Glutamatergic neuron (in vitro differentiated cells): ENCODE results near the gene PIK3CD. TPM values are rescaled to one million over a fixed set of nuclear protein-coding genes. Genes with fewer than 3 reads are reported as not detected.
"Not testable (repeated sequence)": the region's sequence is repeated elsewhere in the genome, so short reads cannot be mapped to it uniquely, and the experiment has no call there.

ENCODE experiments used
- DNase-seq: peaks from one replicate; pipeline ENCODE4 v3.0.0; 2022
- H3K27ac Mint-ChIP-seq: one replicate; pipeline ENCODE4 v1.8.0; 2020; ENCODE audit warnings: mild to moderate bottlenecking, mixed read lengths, inconsistent platforms; ENCODE audit not compliant: unreplicated experiment
- H3K27me3 Mint-ChIP-seq: one replicate; pipeline ENCODE4 v1.8.0; 2020; ENCODE audit warnings: mild to moderate bottlenecking, moderate library complexity, mixed read lengths, inconsistent platforms; ENCODE audit not compliant: unreplicated experiment
- H3K36me3 Mint-ChIP-seq: one replicate; pipeline ENCODE4 v1.8.0; 2020; ENCODE audit warnings: mild to moderate bottlenecking, mixed read lengths, inconsistent platforms; ENCODE audit not compliant: unreplicated experiment
- H3K4me1 Mint-ChIP-seq: one replicate; pipeline ENCODE4 v1.8.0; 2020; ENCODE audit warnings: mild to moderate bottlenecking, low read depth, mixed read lengths, inconsistent platforms; ENCODE audit not compliant: unreplicated experiment
- H3K4me3 Mint-ChIP-seq: one replicate; pipeline ENCODE4 v1.8.0; 2020; ENCODE audit warnings: mild to moderate bottlenecking, mixed read lengths, inconsistent platforms; ENCODE audit not compliant: unreplicated experiment
- H3K9me3 Mint-ChIP-seq: one replicate; pipeline ENCODE4 v1.8.0; 2020; ENCODE audit warnings: mild to moderate bottlenecking, moderate library complexity, mixed read lengths, inconsistent platforms; ENCODE audit not compliant: unreplicated experiment
- total RNA-seq: library from RNA; stranded (reverse); fragmentation: NEBNext Ultra II Directional; extraction: Animal tissue kit (Norgen Biotek cat#: 25700); gene quantifications from one replicate; pipeline ENCODE4 v1.2.1, GENCODE V29; 2021; ENCODE audit not compliant: unreplicated experiment
- TF ChIP-seq, protein P1 (sequence below): fragments of 200-600 bp; sonication (generic); IDR thresholded peaks from one replicate; pipeline ENCODE4 v1.5.0; 2021; ENCODE audit not compliant: partially characterized antibody, unreplicated experiment

The PIK3CD gene
- total RNA-seq, 1 donor from 2014 or later: 39.4 TPM

- no peaks in the 10 kb centered on the region for H3K4me1 Mint-ChIP-seq
- no peaks in the 10 kb centered on the region for H3K9me3 Mint-ChIP-seq
- H3K4me3 Mint-ChIP-seq: no peak overlapping the region
- H3K27ac Mint-ChIP-seq: no peak overlapping the region
- H3K36me3 Mint-ChIP-seq: no peaks in the 10 kb centered on the region
- TF ChIP-seq, protein P1, sequence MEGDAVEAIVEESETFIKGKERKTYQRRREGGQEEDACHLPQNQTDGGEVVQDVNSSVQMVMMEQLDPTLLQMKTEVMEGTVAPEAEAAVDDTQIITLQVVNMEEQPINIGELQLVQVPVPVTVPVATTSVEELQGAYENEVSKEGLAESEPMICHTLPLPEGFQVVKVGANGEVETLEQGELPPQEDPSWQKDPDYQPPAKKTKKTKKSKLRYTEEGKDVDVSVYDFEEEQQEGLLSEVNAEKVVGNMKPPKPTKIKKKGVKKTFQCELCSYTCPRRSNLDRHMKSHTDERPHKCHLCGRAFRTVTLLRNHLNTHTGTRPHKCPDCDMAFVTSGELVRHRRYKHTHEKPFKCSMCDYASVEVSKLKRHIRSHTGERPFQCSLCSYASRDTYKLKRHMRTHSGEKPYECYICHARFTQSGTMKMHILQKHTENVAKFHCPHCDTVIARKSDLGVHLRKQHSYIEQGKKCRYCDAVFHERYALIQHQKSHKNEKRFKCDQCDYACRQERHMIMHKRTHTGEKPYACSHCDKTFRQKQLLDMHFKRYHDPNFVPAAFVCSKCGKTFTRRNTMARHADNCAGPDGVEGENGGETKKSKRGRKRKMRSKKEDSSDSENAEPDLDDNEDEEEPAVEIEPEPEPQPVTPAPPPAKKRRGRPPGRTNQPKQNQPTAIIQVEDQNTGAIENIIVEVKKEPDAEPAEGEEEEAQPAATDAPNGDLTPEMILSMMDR: no peak
- no peak for DNase-seq
- no peaks in the 10 kb centered on the region for H3K27me3 Mint-ChIP-seq
These were observed 95.1 kb downstream of the PIK3CD start for GRCh38 chr1:9746651-9747050.

GRCh38 chr1:9748391-9748790 lies 96.9 kb downstream of the PIK3CD start:
- not testable (repeated sequence) for H3K27ac Mint-ChIP-seq, H3K27me3 Mint-ChIP-seq, DNase-seq, H3K9me3 Mint-ChIP-seq, H3K4me1 Mint-ChIP-seq, H3K36me3 Mint-ChIP-seq, H3K4me3 Mint-ChIP-seq

DNA sequence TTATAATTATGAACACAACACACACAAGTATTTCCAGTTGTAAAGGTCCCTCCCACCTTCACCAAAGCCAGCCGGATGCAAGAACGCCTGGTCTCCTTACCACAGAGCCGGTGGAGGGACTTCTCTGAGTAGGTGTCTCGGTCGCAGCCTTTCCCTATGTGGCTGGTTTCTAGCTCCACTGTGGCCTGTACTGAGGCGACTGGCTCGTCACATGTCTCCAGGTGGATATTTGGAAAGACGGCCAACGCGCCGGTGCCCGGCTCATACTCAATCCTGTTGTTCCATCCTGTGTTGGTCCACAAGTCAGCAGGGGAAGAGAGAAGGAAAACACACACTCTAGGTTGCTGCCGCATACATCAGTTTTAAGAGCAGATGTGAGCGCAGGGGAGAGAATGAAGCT lies 97.8 kb downstream of the PIK3CD start:
- Mint-ChIP-seq H3K27ac (no peak overlapping the region), H3K27me3 (no peaks in the 10 kb centered on the region), H3K4me1 (no peaks in the 10 kb centered on the region), H3K36me3 (no peaks in the 10 kb centered on the region), H3K4me3 (no peak overlapping the region), H3K9me3 (no peaks in the 10 kb centered on the region)
- TF ChIP-seq, protein P1: no peak
- no peak for DNase-seq

GRCh38 chr1:9751971-9752370 lies 100.4 kb downstream of the PIK3CD start:
- Mint-ChIP-seq H3K9me3 (no peaks in the 10 kb centered on the region), H3K36me3 (no peaks in the 10 kb centered on the region), H3K4me3 (no peak overlapping the region), H3K27ac (no peak overlapping the region), H3K27me3 (no peaks in the 10 kb centered on the region), H3K4me1 (peaks cover 6% of the 10 kb centered on the region)
- DNase-seq: no peak
- TF ChIP-seq, protein P1: no peak

DNA sequence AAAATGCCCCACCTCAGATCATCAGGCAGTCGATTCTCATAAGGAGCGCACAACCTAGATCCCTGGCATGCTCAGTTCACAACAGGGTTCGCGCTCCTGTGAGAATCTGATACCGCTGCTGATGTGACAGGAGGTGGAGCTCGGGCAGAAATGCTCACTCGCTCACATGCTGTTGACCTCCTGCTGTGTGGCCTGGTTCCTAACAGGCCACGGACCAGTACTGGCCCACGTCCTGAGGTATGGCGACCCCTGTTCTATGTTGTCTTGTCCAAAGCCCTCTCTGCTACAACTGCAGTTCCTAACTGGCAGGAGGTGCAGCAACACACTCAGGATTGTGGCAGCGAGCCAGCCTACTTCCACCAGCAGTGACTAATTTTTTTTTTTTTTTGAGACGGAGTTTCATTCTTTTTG lies 101.6 kb downstream of the PIK3CD start:
- no peaks in the 10 kb centered on the region for H3K36me3 Mint-ChIP-seq
- H3K27me3 Mint-ChIP-seq: no peaks in the 10 kb centered on the region
- TF ChIP-seq, protein P1: no peak
- no peak overlapping the region for H3K27ac Mint-ChIP-seq
- peaks cover 6% of the 10 kb centered on the region for H3K4me1 Mint-ChIP-seq
- no peaks in the 10 kb centered on the region for H3K9me3 Mint-ChIP-seq
- DNase-seq: no peak
- no peak overlapping the region for H3K4me3 Mint-ChIP-seq
